Adrenal gland (tissue), 12 donors: ENCODE results near the gene ACRBP. TPM values are rescaled to one million over a fixed set of nuclear protein-coding genes. Genes with fewer than 3 reads are reported as not detected.

Source experiments
- DNase-seq, 7 donors: peaks; one replicate each; pipeline ENCODE4 v3.0.0-alpha.2; 2019 to 2020
- H3K27ac ChIP-seq, 5 donors: fragments of 200-600 bp; sonication (generic) in 4 of 5; 1 replicate in 3 of 5; 2 replicates in 2 of 5; pipeline versions ENCODE4 v1.5.1 to v1.8.0; 2016 to 2020; ENCODE audit warnings: mild to moderate bottlenecking in 1 of 5
- H3K27me3 ChIP-seq: fragments of 200-600 bp; 2 replicates; pipeline ENCODE4 v1.8.0; 2021
- H3K36me3 ChIP-seq, 2 donors: fragments of 200-600 bp; replicated peaks in 1 of 2; 1 replicate in 1 of 2; 2 replicates in 1 of 2; pipeline versions ENCODE4 v1.5.1 to v1.8.0; 2018 to 2022
- H3K4me1 ChIP-seq, 2 donors: fragments of 200-600 bp; replicated peaks in 1 of 2; 1 replicate in 1 of 2; 2 replicates in 1 of 2; pipeline versions ENCODE4 v1.5.1 to v1.8.0; 2018 to 2021
- H3K4me3 ChIP-seq, 4 donors: fragments of 200-600 bp; sonication (generic) in 3 of 4; one replicate each; pipeline ENCODE4 v1.5.1; 2016 to 2018
- H3K9me3 ChIP-seq, 3 donors: fragments of 200-600 bp; sonication (generic) in 1 of 3; replicated peaks in 1 of 3; 1 replicate in 2 of 3; 2 replicates in 1 of 3; pipeline versions ENCODE4 v1.5.1 to v1.8.0; 2016 to 2021
- CTCF ChIP-seq, 6 experiments: fragments of 450-650 bp in 4 of 6; fragments of 200-600 bp in 2 of 6; sonication (generic) in 1 of 6; IDR thresholded peaks; 1 replicate in 5 of 6; 2 replicates in 1 of 6; pipeline versions ENCODE4 v1.5.1 to v1.8.0; 2016 to 2021; ENCODE audit warnings: antibody characterized with exemption in 6 of 6, mild to moderate bottlenecking in 2 of 6, moderate library complexity in 1 of 6
- POLR2A ChIP-seq, 2 donors: fragments of 450-650 bp; IDR thresholded peaks; one replicate each; pipeline ENCODE4 v1.6.1; 2017; ENCODE audit warnings: antibody characterized with exemption in 2 of 2, mild to moderate bottlenecking in 2 of 2, moderate library complexity in 1 of 2
- WGBS, 4 donors: extraction: QIAGEN DNeasy Blood & Tissue Kit in 2 of 4; methylation state at CpG; one replicate each; pipeline versions ENCODE4 v1.1.5 to v1.1.7; 2013 to 2017; 5-methylcytosine and 5-hydroxymethylcytosine counted together
- intact Hi-C, 2 donors: fragments of 100-400 bp; cut with DNase I; formaldehyde crosslinking; loops; one replicate each; pipeline versions ENCODE4 v1.14.1 to v1.15.0; 2022 to 2023
- polyA plus RNA-seq, 3 donors: library from polyadenylated mRNA; stranded (reverse); fragments of 200-250 nt in 2 of 3; fragments of 350-450 nt in 1 of 3; fragmentation: Illumina TruSeq in 1 of 3; extraction: RNeasy Lipid Tissue Mini Kit (QIAGEN cat#74804) in 1 of 3; gene quantifications; one replicate each; pipeline ENCODE4 v1.2.3, GENCODE V29; 2013 to 2014
- total RNA-seq, 9 donors: library from RNA; depleted of rRNA in 4 of 9; stranded (reverse); fragments of >200 nt in 4 of 9; fragments of 120-200 nt in 1 of 9; fragmentation: NEBNext Ultra II Directional in 1 of 9; extraction: Animal tissue kit (Norgen Biotek cat#: 25700) in 1 of 9; gene quantifications; one replicate each; pipeline versions ENCODE4 v1.1.0 to v1.2.4, GENCODE V29; 2013 to 2023
- donor health status: healthy with polysubstance abuse.
- donor health status: Bipolar disorder and iron deficiency.
- donor health status: DM: yes; HTN: yes; CAD: no.
- donor health status: DM: no; HTN: no; CAD: no.
- donor health status: DM: no; HTN: no; CAD: no.
- donor health status: DM: yes; HTN: yes; CAD: no.

ACRBP gene
- total and polyA plus RNA-seq, 12 donors: 0.36 to 3.1 (median 1.3) TPM

DNA sequence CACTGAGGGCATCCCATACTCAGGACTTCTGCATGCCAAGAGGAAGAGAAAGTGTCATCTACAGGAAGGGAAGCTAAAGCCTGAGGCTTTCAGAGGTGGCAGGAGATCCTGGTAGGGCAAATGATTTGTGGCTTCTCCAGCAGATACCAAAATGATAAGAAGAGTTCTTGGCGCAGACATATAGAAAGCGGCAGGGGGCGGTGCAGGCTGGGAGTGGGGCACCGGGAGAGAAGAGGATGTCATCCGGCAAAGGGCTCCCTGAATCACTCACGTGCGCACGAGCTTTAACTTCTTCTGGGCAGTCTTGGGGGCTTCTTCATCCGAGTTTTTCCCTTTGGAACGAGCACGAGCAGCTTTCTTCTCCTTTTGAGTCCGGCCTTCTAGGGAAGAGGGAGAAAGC is 5.2 kb upstream of the ACRBP start:
- intact Hi-C loops: no loop called here
- Histone ChIP-seq H3K4me3 (no peak overlapping the region), H3K27ac (no peak overlapping the region), H3K4me1 (no peaks in the 10 kb centered on the region), H3K27me3 (no peaks in the 10 kb centered on the region), H3K36me3 (peaks cover 0 to 65% of the 10 kb centered on the region in 2 donors), H3K9me3 (no peaks in the 10 kb centered on the region)
- 84 to 92% (median 90%) methylated on average over 12 of the region's 12 CpGs for WGBS, 4 donors
- DNase-seq: no peak
- TF ChIP-seq POLR2A (IDR thresholded peaks at IDR 0.05): no peak
- TF ChIP-seq CTCF (IDR thresholded peaks at IDR 0.05): no peak

DNA sequence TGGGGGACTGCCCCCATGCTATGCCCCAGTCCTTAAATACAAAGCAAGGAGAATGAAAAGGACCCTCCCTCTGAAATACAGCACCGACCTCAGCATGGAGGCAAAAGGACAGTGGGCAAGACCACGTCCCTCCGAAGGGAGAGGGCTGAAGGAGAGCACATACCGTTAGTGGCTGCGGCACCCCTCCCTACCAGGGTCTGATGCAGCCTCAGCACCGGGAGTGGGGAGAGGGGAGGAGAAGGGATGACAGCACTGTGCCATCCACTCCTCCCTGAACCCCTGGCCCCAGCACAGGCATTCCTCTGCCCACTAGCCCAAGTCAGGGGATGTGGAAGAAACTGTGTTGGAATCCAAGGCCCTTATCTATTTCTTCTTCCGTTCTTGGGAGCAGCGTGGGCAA is 3.6 kb upstream of the ACRBP start:
- peaks cover 0 to 49% of the 10 kb centered on the region in 2 donors for H3K36me3 ChIP-seq
- H3K27ac ChIP-seq: no peak overlapping the region
- no peaks in the 10 kb centered on the region for H3K9me3 ChIP-seq
- TF ChIP-seq POLR2A (IDR thresholded peaks at IDR 0.05): no peak
- TF ChIP-seq CTCF (IDR thresholded peaks at IDR 0.05): no peak
- intact Hi-C loops: no loop called here
- WGBS, 4 donors: 86 to 92% (median 90%) methylated on average over 8 of the region's 8 CpGs
- no peak for DNase-seq
- H3K4me3 ChIP-seq: no peak overlapping the region
- no peaks in the 10 kb centered on the region for H3K4me1 ChIP-seq
- H3K27me3 ChIP-seq: no peaks in the 10 kb centered on the region

DNA sequence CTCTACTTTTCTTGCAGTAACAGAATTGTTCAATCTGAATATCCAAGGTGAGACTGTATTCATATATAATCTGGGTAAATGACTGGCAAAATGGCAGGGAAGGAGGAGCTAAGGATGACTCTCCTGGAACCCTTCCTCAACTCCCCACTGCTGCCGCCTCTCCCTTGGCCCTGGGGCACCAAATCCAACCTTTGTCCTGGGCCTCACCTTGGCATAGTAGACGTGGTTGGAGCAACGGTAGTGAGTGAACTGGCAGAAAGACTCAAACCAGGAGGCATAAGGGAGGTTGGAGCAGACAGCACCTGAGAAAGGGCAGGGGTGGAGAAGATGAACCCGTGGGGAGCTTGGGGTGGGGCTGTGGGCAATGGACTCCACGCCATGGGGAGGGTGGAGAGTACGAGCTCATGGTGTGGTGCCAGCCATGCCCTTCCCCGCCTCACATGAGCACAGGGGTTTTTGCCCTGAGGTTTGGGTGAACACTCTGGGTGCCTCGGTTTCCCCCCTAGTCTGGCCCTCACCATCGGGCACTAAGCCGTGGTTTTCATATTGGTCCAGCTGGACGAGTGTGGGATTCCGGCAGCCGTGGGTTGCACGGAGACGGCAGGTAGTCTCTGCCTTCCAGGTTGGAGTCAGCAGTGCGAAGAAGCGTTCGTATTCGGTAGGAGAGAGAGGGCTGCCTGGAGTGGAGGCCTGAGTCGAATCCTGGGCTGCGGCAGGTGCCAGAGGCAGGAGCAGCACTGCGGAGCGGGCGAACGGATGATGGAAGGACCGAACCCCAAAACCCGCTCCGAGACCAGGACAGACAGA is 753 bp downstream of the ACRBP start:
- TF ChIP-seq POLR2A (IDR thresholded peaks at IDR 0.05): no peak
- no peak for TF ChIP-seq CTCF (IDR thresholded peaks at IDR 0.05)
- Histone ChIP-seq H3K27me3 (no peaks in the 10 kb centered on the region), H3K4me3 (peak overlapping the region in 2 of 4 donors; percentile 15 to 54), H3K27ac (peak overlapping the region in 2 of 5 donors; percentile 41 to 49), H3K9me3 (no peaks in the 10 kb centered on the region), H3K36me3 (peaks cover 0 to 21% of the 10 kb centered on the region in 2 donors), H3K4me1 (no peaks in the 10 kb centered on the region)
- intact Hi-C loops: no loop called here
- DNase-seq: peak in 1 of 7 donors; percentile 23
- WGBS, 4 donors: 55 to 93% (median 59%) methylated on average over 10 to 28 of the region's 28 CpGs

GRCh38 chr12:6644903-6645302 is 2.3 kb downstream of the ACRBP start:
- peak in 1 of 7 donors; percentile 18 for DNase-seq
- no peak for TF ChIP-seq POLR2A (IDR thresholded peaks at IDR 0.05)
- TF ChIP-seq CTCF (IDR thresholded peaks at IDR 0.05): peak in 1 of 6 experiments; percentile 17
- Histone ChIP-seq H3K27me3 (no peaks in the 10 kb centered on the region), H3K9me3 (no peaks in the 10 kb centered on the region), H3K27ac (peak overlapping the region in 2 of 5 donors; percentile 41 to 62), H3K4me3 (no peak overlapping the region), H3K4me1 (no peaks in the 10 kb centered on the region), H3K36me3 (peaks cover 0 to 6% of the 10 kb centered on the region in 2 donors)
- 35 to 39% (median 37%) methylated on average over 3 to 5 of the region's 5 CpGs for whole genome bisulfite sequencing, 4 donors
- intact Hi-C loops: no loop called here
